ENCODE data around the gene RRAS.
A peak's percentile ranks its signal among the peaks of the same experiment; 100 is the strongest.

Gene RRAS

DNA sequence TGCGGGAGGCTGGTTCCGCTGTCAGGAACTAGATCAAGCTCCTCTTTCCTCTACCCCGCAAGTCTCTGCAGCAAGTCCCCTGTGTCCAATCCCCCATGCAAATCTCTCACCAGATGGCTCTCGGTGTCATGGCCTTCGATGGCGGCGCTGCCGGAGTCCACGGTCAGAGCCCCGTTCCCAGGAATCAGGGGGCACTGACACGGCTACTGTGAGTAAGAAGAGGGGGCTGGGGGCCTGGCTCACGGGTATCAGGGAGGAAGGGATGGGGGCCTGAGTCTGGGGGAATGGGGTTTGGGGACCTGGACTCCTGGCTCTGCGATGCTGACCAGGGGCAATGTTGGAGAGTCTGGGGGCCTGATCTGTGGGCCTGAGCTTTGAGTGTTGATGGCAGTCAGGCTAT, 6.1 kb upstream of the RRAS start:
- no peaks in the 10 kb centered on the region for H3K9me3 ChIP-seq
- no peaks in the 10 kb centered on the region for H3K27me3 ChIP-seq
- peaks cover 40% of the 10 kb centered on the region for H3K36me3 ChIP-seq
- H3K4me3 ChIP-seq (ENCODE audit: low read depth, low read length) = no peak overlapping the region
- no peak for DNase-seq
- TF ChIP-seq, protein P1, sequence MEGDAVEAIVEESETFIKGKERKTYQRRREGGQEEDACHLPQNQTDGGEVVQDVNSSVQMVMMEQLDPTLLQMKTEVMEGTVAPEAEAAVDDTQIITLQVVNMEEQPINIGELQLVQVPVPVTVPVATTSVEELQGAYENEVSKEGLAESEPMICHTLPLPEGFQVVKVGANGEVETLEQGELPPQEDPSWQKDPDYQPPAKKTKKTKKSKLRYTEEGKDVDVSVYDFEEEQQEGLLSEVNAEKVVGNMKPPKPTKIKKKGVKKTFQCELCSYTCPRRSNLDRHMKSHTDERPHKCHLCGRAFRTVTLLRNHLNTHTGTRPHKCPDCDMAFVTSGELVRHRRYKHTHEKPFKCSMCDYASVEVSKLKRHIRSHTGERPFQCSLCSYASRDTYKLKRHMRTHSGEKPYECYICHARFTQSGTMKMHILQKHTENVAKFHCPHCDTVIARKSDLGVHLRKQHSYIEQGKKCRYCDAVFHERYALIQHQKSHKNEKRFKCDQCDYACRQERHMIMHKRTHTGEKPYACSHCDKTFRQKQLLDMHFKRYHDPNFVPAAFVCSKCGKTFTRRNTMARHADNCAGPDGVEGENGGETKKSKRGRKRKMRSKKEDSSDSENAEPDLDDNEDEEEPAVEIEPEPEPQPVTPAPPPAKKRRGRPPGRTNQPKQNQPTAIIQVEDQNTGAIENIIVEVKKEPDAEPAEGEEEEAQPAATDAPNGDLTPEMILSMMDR (IDR thresholded peaks at IDR 0.05; ENCODE audit: low read depth, low read length) = no peak
- H3K4me1 ChIP-seq = peaks cover 5% of the 10 kb centered on the region

GRCh38 chr19:49645592-49645991, 5.6 kb upstream of the RRAS start:
- TF ChIP-seq, protein P1 (IDR thresholded peaks at IDR 0.05; ENCODE audit: low read depth, low read length) = no peak
- no peak for DNase-seq
- H3K36me3 ChIP-seq = peaks cover 40% of the 10 kb centered on the region
- H3K4me3 ChIP-seq (ENCODE audit: low read depth, low read length) = no peak overlapping the region
- no peaks in the 10 kb centered on the region for H3K27me3 ChIP-seq
- peaks cover 8% of the 10 kb centered on the region for H3K4me1 ChIP-seq
- H3K9me3 ChIP-seq = no peaks in the 10 kb centered on the region

- no peak for DNase-seq
- H3K4me1 ChIP-seq = peaks cover 8% of the 10 kb centered on the region
- TF ChIP-seq, protein P1 (IDR thresholded peaks at IDR 0.05; ENCODE audit: low read depth, low read length) = no peak
- no peaks in the 10 kb centered on the region for H3K27me3 ChIP-seq
- H3K9me3 ChIP-seq = no peaks in the 10 kb centered on the region
- peaks cover 24% of the 10 kb centered on the region for H3K36me3 ChIP-seq
- no peak overlapping the region for H3K4me3 ChIP-seq (ENCODE audit: low read depth, low read length)
These were observed 3.5 kb upstream of the RRAS start for GRCh38 chr19:49643466-49643865.

GRCh38 chr19:49642492-49643035, 2.6 kb upstream of the RRAS start:
- no peak for DNase-seq
- TF ChIP-seq, protein P1 (IDR thresholded peaks at IDR 0.05; ENCODE audit: low read depth, low read length) = no peak
- peaks cover 23% of the 10 kb centered on the region for H3K36me3 ChIP-seq
- peak overlapping the region; percentile 84 for H3K4me3 ChIP-seq (ENCODE audit: low read depth, low read length)
- no peaks in the 10 kb centered on the region for H3K9me3 ChIP-seq
- no peaks in the 10 kb centered on the region for H3K27me3 ChIP-seq
- H3K4me1 ChIP-seq = peaks cover 8% of the 10 kb centered on the region

DNA sequence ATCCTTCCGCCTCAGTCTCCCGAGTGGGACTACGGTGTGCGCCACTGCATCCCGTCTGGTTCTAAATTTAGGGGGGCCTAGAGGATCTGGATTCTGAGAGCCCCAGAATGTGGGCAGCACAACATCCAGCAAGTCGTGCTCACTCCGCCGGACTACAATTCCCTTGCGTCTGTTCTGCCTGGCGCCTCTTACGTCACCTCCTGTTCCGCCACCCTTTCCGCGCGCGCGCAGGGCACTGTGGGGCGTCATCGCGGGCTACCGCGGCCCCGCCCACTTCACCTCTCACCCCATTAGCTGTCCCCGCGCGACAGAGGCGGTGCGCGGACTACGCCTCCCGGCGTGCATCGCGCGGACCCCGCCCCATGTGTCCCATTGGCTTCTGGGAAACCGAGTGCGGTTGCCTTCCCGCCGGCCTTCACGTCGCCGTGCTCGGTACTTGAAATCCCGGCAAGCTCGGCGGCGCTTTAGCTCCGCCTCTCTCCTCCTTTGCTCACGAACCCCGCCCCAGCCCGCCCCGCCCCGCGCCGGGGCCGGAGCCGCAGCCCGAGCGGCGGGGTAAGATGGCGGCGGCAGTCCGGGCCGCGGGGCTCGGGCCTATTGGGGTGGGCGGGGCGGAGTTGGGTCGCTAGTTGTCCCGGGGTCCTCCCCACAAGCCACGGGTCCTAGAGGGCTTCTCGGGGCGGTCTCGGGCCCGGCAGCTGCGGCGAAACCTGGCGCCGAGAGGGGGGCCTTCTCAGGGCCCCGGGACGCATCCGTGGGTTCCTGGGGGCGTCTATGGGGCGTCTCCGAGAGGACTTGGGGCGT, 1.9 kb upstream of the RRAS start, which contains the start of gene SCAF1:
Gene SCAF1, plus strand, starts transcription at position 522 of the 804 bp plus-strand sequence. CDS start 2,818 bp downstream, outside the sequence.
- H3K4me3 ChIP-seq (ENCODE audit: low read depth, low read length) = peak within 1 kb of the TSS; percentile 84

More for the DNA sequence above, 1.9 kb upstream of the RRAS start, which contains the start of gene SCAF1:
- H3K27me3 ChIP-seq = no peaks in the 10 kb centered on the region
- H3K4me1 ChIP-seq = peaks cover 8% of the 10 kb centered on the region
- H3K9me3 ChIP-seq = no peaks in the 10 kb centered on the region
- TF ChIP-seq, protein P1 (IDR thresholded peaks at IDR 0.05; ENCODE audit: low read depth, low read length) = no peak
- peaks cover 16% of the 10 kb centered on the region for H3K36me3 ChIP-seq
- peak; percentile 99 for DNase-seq
